HepG2 (cell line): ENCODE results near the gene NAV1. TPM values are rescaled to one million over a fixed set of nuclear protein-coding genes. Genes with fewer than 3 reads are reported as not detected.
A peak's percentile ranks its signal among the peaks of the same experiment; 100 is the strongest.

Experiments used
- BCL3 ChIP-seq: sonication (generic); formaldehyde crosslinking; IDR thresholded peaks from 2 replicates; pipeline ENCODE4 v1.5.1; 2020; ENCODE audit warnings: mild to moderate bottlenecking, missing genetic modification reagents, moderate library complexity
- FOXK1 ChIP-seq: sonication (generic); formaldehyde crosslinking; IDR thresholded peaks from 2 replicates; pipeline ENCODE4 v1.4.0; 2020; ENCODE audit warnings: low read depth, missing genetic modification reagents, borderline replicate concordance
- GABPB1 ChIP-seq: IDR thresholded peaks from 2 replicates; pipeline ENCODE4 v1.6.1; 2016; ENCODE audit warnings: mild to moderate bottlenecking, missing genetic modification reagents, moderate library complexity, missing compliant biosample characterization
- GTF3A ChIP-seq: sonication (generic); formaldehyde crosslinking; conservative IDR thresholded peaks from 2 replicates; pipeline ENCODE4 v1.4.0; 2020; ENCODE audit warnings: mild to moderate bottlenecking, missing genetic modification reagents
- HHEX ChIP-seq: IDR thresholded peaks from 2 replicates; pipeline ENCODE4 v1.6.1; 2016; ENCODE audit warnings: control low read depth
- KLF9 ChIP-seq: IDR thresholded peaks from 2 replicates; pipeline ENCODE4 v1.6.1; 2016; ENCODE audit warnings: low read depth
- MAF1 ChIP-seq: sonication (generic); formaldehyde crosslinking; IDR thresholded peaks from 2 replicates; pipeline ENCODE4 v1.5.0; 2020; ENCODE audit warnings: missing genetic modification reagents, borderline replicate concordance
- NFE2L1 ChIP-seq: sonication (generic); formaldehyde crosslinking; IDR thresholded peaks from 2 replicates; pipeline ENCODE4 v1.4.0; 2020; ENCODE audit warnings: missing genetic modification reagents, mild to moderate bottlenecking, borderline replicate concordance
- PPARG ChIP-seq: conservative IDR thresholded peaks from 2 replicates; pipeline ENCODE4 v1.6.1; 2016; ENCODE audit warnings: missing biosample characterization, missing genetic modification reagents
- SIX1 ChIP-seq: sonication (generic); formaldehyde crosslinking; IDR thresholded peaks from 2 replicates; pipeline ENCODE4 v1.4.0; 2020; ENCODE audit warnings: missing genetic modification reagents, borderline replicate concordance
- SOX6 ChIP-seq, 2 experiments: fragments of 450-650 bp in 1 of 2; sonication (generic) in 1 of 2; formaldehyde crosslinking in 1 of 2; IDR thresholded peaks; 2 replicates each; pipeline versions ENCODE4 v1.4.0 to v1.6.1; 2017 to 2020; ENCODE audit warnings: antibody characterized with exemption in 1 of 2, mild to moderate bottlenecking in 1 of 2, missing genetic modification reagents in 1 of 2
- ZEB1 ChIP-seq: IDR thresholded peaks from 2 replicates; pipeline ENCODE4 v1.6.1; 2012; ENCODE audit warnings: mild to moderate bottlenecking, low read depth, inconsistent platforms; ENCODE audit not compliant: insufficient replicate concordance
- ZFP82 ChIP-seq: sonication (generic); formaldehyde crosslinking; IDR thresholded peaks from 2 replicates; pipeline ENCODE4 v1.5.1; 2020; ENCODE audit warnings: mild to moderate bottlenecking, missing genetic modification reagents, borderline replicate concordance
- ZNF225 ChIP-seq: sonication (generic); formaldehyde crosslinking; IDR thresholded peaks from 2 replicates; pipeline ENCODE4 v1.4.0; 2020; ENCODE audit warnings: mild to moderate bottlenecking, missing genetic modification reagents
- ZNF574 ChIP-seq: sonication (generic); formaldehyde crosslinking; IDR thresholded peaks from 2 replicates; pipeline ENCODE4 v1.4.0; 2020; ENCODE audit warnings: missing genetic modification reagents
- ZSCAN20 ChIP-seq: sonication (generic); formaldehyde crosslinking; IDR thresholded peaks from 2 replicates; pipeline ENCODE4 v1.4.0; 2020; ENCODE audit warnings: missing genetic modification reagents, mild to moderate bottlenecking, borderline replicate concordance
- polyA plus RNA-seq, 8 experiments: library from polyadenylated mRNA; depleted of rRNA in 3 of 8; stranded (reverse) in 7 of 8; unstranded in 1 of 8; fragments of >200 nt; fragmentation: Illumina TruSeq in 4 of 8; extraction: Trizol in 4 of 8; gene quantifications; 2 replicates each; pipeline versions ENCODE4 v1.2.1 to v1.2.3, GENCODE V29; 2011 to 2016; ENCODE audit warnings: low read depth in 4 of 8, missing spikeins in 1 of 8, mixed read lengths in 1 of 8; ENCODE audit not compliant: insufficient read depth in 1 of 8
- total RNA-seq, 5 experiments: library from RNA; depleted of rRNA; stranded (reverse); fragments of >200 nt; fragmentation: Illumina TruSeq; extraction: Trizol; gene quantifications; 2 replicates each; pipeline ENCODE4 v1.2.3, GENCODE V29; 2016; ENCODE audit warnings: low read depth in 1 of 5
- TF ChIP-seq, protein P1 (sequence below): sonication (generic); formaldehyde crosslinking; IDR thresholded peaks from 2 replicates; pipeline ENCODE4 v1.4.0; 2020; ENCODE audit warnings: missing genetic modification reagents, borderline replicate concordance
- TF ChIP-seq, protein P2 (sequence below): sonication (generic); formaldehyde crosslinking; IDR thresholded peaks from 2 replicates; pipeline ENCODE4 v1.4.0; 2020; ENCODE audit warnings: mild to moderate bottlenecking, missing genetic modification reagents

Gene NAV1
- total and polyA plus RNA-seq, 2 of the 13 experiments (the other 11 are each of a cell fraction or from before 2014, with no cell fraction given) = not detected

GRCh38 chr1:201500670-201501120 is 38.2 kb upstream of the NAV1 start (continued):
- no peak for TF ChIP-seq KLF9 (CRISPR knock-in tag)
- TF ChIP-seq SOX6 (IDR thresholded peaks at IDR 0.05) = no peak
- TF ChIP-seq SOX6 (CRISPR knock-in tag; IDR thresholded peaks at IDR 0.05) = no peak
- TF ChIP-seq NFE2L1 (CRISPR knock-in tag) = no peak
- TF ChIP-seq GABPB1 = no peak
- no peak for TF ChIP-seq SIX1
- no peak for TF ChIP-seq GTF3A
- TF ChIP-seq MAF1 (CRISPR knock-in tag) = no peak
- TF ChIP-seq, protein P1, sequence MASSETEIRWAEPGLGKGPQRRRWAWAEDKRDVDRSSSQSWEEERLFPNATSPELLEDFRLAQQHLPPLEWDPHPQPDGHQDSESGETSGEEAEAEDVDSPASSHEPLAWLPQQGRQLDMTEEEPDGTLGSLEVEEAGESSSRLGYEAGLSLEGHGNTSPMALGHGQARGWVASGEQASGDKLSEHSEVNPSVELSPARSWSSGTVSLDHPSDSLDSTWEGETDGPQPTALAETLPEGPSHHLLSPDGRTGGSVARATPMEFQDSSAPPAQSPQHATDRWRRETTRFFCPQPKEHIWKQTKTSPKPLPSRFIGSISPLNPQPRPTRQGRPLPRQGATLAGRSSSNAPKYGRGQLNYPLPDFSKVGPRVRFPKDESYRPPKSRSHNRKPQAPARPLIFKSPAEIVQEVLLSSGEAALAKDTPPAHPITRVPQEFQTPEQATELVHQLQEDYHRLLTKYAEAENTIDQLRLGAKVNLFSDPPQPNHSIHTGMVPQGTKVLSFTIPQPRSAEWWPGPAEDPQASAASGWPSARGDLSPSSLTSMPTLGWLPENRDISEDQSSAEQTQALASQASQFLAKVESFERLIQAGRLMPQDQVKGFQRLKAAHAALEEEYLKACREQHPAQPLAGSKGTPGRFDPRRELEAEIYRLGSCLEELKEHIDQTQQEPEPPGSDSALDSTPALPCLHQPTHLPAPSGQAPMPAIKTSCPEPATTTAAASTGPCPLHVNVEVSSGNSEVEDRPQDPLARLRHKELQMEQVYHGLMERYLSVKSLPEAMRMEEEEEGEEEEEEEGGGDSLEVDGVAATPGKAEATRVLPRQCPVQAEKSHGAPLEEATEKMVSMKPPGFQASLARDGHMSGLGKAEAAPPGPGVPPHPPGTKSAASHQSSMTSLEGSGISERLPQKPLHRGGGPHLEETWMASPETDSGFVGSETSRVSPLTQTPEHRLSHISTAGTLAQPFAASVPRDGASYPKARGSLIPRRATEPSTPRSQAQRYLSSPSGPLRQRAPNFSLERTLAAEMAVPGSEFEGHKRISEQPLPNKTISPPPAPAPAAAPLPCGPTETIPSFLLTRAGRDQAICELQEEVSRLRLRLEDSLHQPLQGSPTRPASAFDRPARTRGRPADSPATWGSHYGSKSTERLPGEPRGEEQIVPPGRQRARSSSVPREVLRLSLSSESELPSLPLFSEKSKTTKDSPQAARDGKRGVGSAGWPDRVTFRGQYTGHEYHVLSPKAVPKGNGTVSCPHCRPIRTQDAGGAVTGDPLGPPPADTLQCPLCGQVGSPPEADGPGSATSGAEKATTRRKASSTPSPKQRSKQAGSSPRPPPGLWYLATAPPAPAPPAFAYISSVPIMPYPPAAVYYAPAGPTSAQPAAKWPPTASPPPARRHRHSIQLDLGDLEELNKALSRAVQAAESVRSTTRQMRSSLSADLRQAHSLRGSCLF (CRISPR knock-in tag) = no peak
- 0 out of 2 replicates have a peak, but pooled peaks have one; percentile 17 for TF ChIP-seq ZNF574 (CRISPR knock-in tag)
- TF ChIP-seq ZFP82 (CRISPR knock-in tag) = no peak
- no peak for TF ChIP-seq ZSCAN20 (CRISPR knock-in tag)
- TF ChIP-seq PPARG = no peak
- TF ChIP-seq HHEX = peak; percentile 29; the same call in 1 of the 2 replicates
- TF ChIP-seq, protein P2, sequence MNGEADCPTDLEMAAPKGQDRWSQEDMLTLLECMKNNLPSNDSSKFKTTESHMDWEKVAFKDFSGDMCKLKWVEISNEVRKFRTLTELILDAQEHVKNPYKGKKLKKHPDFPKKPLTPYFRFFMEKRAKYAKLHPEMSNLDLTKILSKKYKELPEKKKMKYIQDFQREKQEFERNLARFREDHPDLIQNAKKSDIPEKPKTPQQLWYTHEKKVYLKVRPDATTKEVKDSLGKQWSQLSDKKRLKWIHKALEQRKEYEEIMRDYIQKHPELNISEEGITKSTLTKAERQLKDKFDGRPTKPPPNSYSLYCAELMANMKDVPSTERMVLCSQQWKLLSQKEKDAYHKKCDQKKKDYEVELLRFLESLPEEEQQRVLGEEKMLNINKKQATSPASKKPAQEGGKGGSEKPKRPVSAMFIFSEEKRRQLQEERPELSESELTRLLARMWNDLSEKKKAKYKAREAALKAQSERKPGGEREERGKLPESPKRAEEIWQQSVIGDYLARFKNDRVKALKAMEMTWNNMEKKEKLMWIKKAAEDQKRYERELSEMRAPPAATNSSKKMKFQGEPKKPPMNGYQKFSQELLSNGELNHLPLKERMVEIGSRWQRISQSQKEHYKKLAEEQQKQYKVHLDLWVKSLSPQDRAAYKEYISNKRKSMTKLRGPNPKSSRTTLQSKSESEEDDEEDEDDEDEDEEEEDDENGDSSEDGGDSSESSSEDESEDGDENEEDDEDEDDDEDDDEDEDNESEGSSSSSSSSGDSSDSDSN = no peak
- no peak for TF ChIP-seq BCL3
- TF ChIP-seq ZNF225 (CRISPR knock-in tag) = no peak
- TF ChIP-seq ZEB1 = no peak
- no peak for TF ChIP-seq FOXK1 (CRISPR knock-in tag)
